ENCODE measurements around the gene GINS2. TPM values are rescaled to one million over a fixed set of nuclear protein-coding genes. Genes with fewer than 3 reads are reported as not detected.

GINS2 gene
- total and polyA plus RNA-seq, 2 donors (not counting 1 experiment from before 2014, with no cell fraction given), result 1.8 to 5.5 TPM

DNA sequence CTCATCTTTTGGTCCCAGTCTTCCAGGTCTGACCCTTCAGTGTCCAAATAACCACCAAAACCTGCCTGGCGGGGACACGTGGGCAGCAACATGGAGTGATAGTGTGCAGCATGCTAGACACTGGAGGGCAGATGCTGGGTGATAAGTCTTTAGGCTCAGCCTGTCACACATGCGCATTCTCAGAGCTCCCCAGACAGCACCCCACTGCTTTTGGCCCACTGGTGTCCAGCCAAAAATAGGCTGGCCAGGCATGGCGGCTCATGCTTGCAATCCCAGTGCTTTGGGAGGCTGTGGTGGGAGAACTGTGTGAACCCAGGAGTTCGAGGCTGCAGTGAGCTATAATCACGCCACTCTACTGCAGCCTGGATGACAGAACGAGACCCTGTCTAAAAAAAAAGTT is 12.3 kb downstream of the GINS2 start:
- Histone ChIP-seq H3K4me1 (ENCODE audit: control insufficient read depth, extremely low read depth, insufficient read depth, low read length) (peaks cover 10% of the 10 kb centered on the region), H4K20me1 (ENCODE audit: control insufficient read depth, extremely low read depth, insufficient read depth, low read length) (no peaks in the 10 kb centered on the region), H3K79me2 (ENCODE audit: control insufficient read depth, insufficient read depth, low read length) (no peaks in the 10 kb centered on the region), H3K9me3 (ENCODE audit: control insufficient read depth, insufficient read depth, low read depth, low read length) (no peaks in the 10 kb centered on the region), H2AFZ (ENCODE audit: low read length) (no peak overlapping the region), H3K4me3 (replicated peaks in 1 of 4; ENCODE audit: control extremely low read depth in 1 of 4, insufficient read depth in 1 of 4, low read depth in 3 of 4, low read length in 4 of 4) (no peak overlapping the region), H3K9ac (ENCODE audit: insufficient read depth, low read length) (no peak overlapping the region), H3K27ac (ENCODE audit: insufficient read depth, low read length) (no peak overlapping the region), H3K27me3 (ENCODE audit: control insufficient read depth, insufficient read depth, low read length) (no peaks in the 10 kb centered on the region), H3K4me2 (ENCODE audit: extremely low read depth, insufficient read depth, low read length) (no peak overlapping the region), H3K36me3 (ENCODE audit: control insufficient read depth, insufficient read depth, low read length) (peaks cover 11% of the 10 kb centered on the region)
- DNase-seq (ENCODE audit: low read depth in 2 of 2), result no peak
- TF ChIP-seq EZH2 (IDR thresholded peaks at IDR 0.05; ENCODE audit: low read length, missing control alignments), result no peak
- no peak for TF ChIP-seq CTCF (conservative IDR thresholded peaks at IDR 0.05 in 1 of 2, IDR thresholded peaks at IDR 0.05 in 1 of 2; ENCODE audit: low read depth in 1 of 2, low read length in 2 of 2)

DNA sequence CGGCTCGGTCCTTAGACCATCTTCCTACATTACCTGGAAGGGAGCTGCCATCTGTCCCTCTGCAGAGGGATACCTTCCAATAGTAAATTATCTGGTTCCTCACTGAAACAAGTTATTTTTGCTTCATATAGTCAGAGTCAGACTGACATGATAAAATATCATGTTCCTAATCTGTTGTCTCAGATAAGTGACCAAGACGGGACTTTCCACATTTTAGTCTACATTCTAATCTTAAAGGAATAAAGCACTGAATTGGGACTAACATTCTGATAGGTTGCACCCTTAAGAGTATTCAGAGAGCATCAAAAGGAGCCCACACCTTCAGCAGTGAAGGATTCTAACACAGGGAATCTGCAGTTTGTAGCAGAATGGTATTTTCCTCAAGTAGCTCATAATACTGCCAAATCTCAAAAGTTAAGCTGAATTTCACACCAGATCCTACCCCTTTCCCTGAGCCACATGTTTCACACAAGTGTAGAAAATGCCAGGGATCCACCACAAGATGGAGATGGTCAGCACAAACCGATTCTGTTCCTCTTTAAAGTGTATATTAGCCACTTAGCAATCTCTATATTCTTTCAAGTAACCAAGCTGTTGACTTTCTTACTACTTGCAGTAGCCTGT is 13.4 kb downstream of the GINS2 start:
- no peak overlapping the region for H3K27ac ChIP-seq (ENCODE audit: insufficient read depth, low read length)
- DNase-seq (ENCODE audit: low read depth in 2 of 2), result peak; percentile 17 to 59
- H3K4me2 ChIP-seq (ENCODE audit: extremely low read depth, insufficient read depth, low read length), result no peak overlapping the region
- H4K20me1 ChIP-seq (ENCODE audit: control insufficient read depth, extremely low read depth, insufficient read depth, low read length), result no peaks in the 10 kb centered on the region
- H3K27me3 ChIP-seq (ENCODE audit: control insufficient read depth, insufficient read depth, low read length), result no peaks in the 10 kb centered on the region
- no peak overlapping the region for H2AFZ ChIP-seq (ENCODE audit: low read length)
- H3K4me1 ChIP-seq (ENCODE audit: control insufficient read depth, extremely low read depth, insufficient read depth, low read length), result peaks cover 10% of the 10 kb centered on the region
- no peak overlapping the region for H3K4me3 ChIP-seq (replicated peaks in 1 of 4; ENCODE audit: control extremely low read depth in 1 of 4, insufficient read depth in 1 of 4, low read depth in 3 of 4, low read length in 4 of 4)
- peaks cover 10% of the 10 kb centered on the region for H3K36me3 ChIP-seq (ENCODE audit: control insufficient read depth, insufficient read depth, low read length)
- H3K79me2 ChIP-seq (ENCODE audit: control insufficient read depth, insufficient read depth, low read length), result no peaks in the 10 kb centered on the region
- no peak overlapping the region for H3K9ac ChIP-seq (ENCODE audit: insufficient read depth, low read length)
- TF ChIP-seq EZH2 (IDR thresholded peaks at IDR 0.05; ENCODE audit: low read length, missing control alignments) (no peak), CTCF (conservative IDR thresholded peaks at IDR 0.05 in 1 of 2, IDR thresholded peaks at IDR 0.05 in 1 of 2; ENCODE audit: low read depth in 1 of 2, low read length in 2 of 2) (peak; percentile 52 to 67)
- H3K9me3 ChIP-seq (ENCODE audit: control insufficient read depth, insufficient read depth, low read depth, low read length), result no peaks in the 10 kb centered on the region

- Histone ChIP-seq H4K20me1 (ENCODE audit: control insufficient read depth, extremely low read depth, insufficient read depth, low read length) (no peaks in the 10 kb centered on the region), H3K36me3 (ENCODE audit: control insufficient read depth, insufficient read depth, low read length) (peaks cover 9% of the 10 kb centered on the region), H3K9ac (ENCODE audit: insufficient read depth, low read length) (no peak overlapping the region), H2AFZ (ENCODE audit: low read length) (no peak overlapping the region), H3K4me2 (ENCODE audit: extremely low read depth, insufficient read depth, low read length) (no peak overlapping the region), H3K27me3 (ENCODE audit: control insufficient read depth, insufficient read depth, low read length) (no peaks in the 10 kb centered on the region), H3K79me2 (ENCODE audit: control insufficient read depth, insufficient read depth, low read length) (no peaks in the 10 kb centered on the region), H3K27ac (ENCODE audit: insufficient read depth, low read length) (no peak overlapping the region), H3K4me3 (replicated peaks in 1 of 4; ENCODE audit: control extremely low read depth in 1 of 4, insufficient read depth in 1 of 4, low read depth in 3 of 4, low read length in 4 of 4) (no peak overlapping the region), H3K4me1 (ENCODE audit: control insufficient read depth, extremely low read depth, insufficient read depth, low read length) (peaks cover 10% of the 10 kb centered on the region), H3K9me3 (ENCODE audit: control insufficient read depth, insufficient read depth, low read depth, low read length) (no peaks in the 10 kb centered on the region)
- no peak for DNase-seq (ENCODE audit: low read depth in 2 of 2)
- TF ChIP-seq CTCF (conservative IDR thresholded peaks at IDR 0.05 in 1 of 2, IDR thresholded peaks at IDR 0.05 in 1 of 2; ENCODE audit: low read depth in 1 of 2, low read length in 2 of 2) (no peak), EZH2 (IDR thresholded peaks at IDR 0.05; ENCODE audit: low read length, missing control alignments) (no peak)
These were observed 13.9 kb downstream of the GINS2 start for GRCh38 chr16:85674828-85675227.

Data from fibroblast of lung (primary cell).